GM12801 (cell line): ENCODE data around the gene ARHGAP24.

ENCODE experiments used
- TF ChIP-seq, protein P1 (sequence below): IDR thresholded peaks from one replicate; pipeline ENCODE4 v1.5.1; 2011; ENCODE audit warnings: control low read depth; ENCODE audit not compliant: insufficient read length; ENCODE audit errors: extremely low read depth

ARHGAP24 gene

DNA sequence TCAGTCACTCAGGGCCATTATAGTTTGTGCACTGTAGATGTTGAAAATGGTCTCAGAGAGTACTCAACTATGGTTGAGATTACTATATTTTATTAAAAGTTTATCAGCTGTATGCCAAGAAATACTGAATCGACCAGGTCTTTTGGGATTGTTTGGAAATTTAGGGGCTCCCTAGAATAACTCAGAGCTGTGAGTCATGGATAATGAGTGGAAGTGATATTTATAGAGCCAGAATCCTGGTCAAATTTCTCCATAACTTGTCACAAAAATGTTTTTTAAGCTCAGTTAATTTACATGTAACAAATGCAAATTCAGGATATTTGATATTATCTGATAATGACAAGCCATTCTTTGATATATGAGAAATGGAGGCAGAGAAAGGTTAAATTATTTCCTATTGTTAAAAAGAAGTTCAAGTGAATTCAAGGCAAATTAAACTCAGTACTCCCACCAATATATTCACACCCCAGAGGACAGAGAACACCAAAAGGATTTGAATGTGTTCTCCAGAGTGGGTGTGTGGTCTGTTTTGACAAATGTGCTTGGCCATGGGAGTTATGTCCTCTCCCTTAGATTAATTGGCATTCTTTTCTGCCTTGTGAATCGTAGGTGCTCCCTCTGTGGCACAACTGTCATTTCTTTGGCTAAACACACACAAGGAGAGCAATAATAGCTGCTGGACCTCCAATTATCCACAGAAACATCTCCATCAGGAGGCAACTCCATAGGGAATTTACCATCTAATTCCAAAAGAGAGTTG lies 37.7 kb downstream of the ARHGAP24 start:
- TF ChIP-seq, protein P1, sequence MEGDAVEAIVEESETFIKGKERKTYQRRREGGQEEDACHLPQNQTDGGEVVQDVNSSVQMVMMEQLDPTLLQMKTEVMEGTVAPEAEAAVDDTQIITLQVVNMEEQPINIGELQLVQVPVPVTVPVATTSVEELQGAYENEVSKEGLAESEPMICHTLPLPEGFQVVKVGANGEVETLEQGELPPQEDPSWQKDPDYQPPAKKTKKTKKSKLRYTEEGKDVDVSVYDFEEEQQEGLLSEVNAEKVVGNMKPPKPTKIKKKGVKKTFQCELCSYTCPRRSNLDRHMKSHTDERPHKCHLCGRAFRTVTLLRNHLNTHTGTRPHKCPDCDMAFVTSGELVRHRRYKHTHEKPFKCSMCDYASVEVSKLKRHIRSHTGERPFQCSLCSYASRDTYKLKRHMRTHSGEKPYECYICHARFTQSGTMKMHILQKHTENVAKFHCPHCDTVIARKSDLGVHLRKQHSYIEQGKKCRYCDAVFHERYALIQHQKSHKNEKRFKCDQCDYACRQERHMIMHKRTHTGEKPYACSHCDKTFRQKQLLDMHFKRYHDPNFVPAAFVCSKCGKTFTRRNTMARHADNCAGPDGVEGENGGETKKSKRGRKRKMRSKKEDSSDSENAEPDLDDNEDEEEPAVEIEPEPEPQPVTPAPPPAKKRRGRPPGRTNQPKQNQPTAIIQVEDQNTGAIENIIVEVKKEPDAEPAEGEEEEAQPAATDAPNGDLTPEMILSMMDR, result no peak

DNA sequence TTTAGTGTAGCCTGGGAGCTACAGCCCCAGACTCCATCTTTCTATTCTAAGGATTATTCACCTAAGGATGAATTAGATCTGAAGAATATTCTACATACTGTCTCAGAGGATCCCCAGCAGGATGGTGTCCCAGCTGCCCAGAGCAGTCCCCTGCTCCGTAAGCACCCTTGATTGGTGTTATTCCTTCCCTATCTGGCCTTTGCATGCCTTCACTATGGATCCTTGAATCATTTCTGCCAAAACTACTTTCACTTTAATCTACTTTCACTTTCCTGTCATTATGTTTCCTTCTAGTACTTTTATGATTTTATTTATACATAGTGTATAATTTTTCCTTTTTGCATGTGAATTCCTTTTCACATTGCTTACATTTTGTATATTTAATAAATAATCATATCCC lies 39.2 kb downstream of the ARHGAP24 start:
- TF ChIP-seq, protein P1, result no peak

DNA sequence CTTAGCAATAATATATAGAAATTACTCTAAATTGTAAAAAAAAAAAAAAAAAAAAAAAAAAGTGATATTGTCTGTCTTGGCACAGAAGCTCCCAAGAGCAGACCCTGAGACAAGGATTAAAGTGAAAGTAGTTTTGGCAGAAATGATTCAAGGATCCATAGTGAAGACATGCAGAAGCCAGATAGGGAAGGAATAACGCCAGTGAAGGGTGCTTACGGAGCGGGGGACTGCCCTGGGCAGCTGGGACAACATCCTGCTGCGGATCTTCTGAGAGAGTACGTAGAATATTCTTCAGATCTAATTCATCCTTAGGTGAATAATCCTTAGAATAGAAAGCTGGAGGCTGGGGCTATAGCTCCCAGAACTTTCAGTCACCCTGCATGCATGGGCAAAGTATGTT lies 39.8 kb downstream of the ARHGAP24 start:
- TF ChIP-seq, protein P1, result no peak

DNA sequence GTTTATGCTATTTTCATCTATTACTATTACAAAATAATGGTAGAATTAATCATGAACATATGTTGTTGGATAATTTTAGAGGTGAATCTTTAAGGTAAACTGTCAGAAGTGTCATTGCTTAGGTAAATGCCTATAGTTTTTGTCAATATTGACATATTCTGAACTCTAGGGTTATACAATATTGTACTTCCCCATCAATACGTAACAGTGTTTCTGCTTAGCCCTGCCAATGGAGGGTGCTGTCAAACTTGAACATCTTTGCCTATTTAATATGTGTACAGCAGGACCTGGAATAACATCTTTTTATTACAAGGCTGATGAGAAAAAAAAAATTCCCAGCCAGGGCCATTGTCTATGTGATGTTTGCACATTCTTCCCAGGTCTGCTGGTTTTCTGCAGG lies 40.8 kb downstream of the ARHGAP24 start:
- TF ChIP-seq, protein P1, result no peak

DNA sequence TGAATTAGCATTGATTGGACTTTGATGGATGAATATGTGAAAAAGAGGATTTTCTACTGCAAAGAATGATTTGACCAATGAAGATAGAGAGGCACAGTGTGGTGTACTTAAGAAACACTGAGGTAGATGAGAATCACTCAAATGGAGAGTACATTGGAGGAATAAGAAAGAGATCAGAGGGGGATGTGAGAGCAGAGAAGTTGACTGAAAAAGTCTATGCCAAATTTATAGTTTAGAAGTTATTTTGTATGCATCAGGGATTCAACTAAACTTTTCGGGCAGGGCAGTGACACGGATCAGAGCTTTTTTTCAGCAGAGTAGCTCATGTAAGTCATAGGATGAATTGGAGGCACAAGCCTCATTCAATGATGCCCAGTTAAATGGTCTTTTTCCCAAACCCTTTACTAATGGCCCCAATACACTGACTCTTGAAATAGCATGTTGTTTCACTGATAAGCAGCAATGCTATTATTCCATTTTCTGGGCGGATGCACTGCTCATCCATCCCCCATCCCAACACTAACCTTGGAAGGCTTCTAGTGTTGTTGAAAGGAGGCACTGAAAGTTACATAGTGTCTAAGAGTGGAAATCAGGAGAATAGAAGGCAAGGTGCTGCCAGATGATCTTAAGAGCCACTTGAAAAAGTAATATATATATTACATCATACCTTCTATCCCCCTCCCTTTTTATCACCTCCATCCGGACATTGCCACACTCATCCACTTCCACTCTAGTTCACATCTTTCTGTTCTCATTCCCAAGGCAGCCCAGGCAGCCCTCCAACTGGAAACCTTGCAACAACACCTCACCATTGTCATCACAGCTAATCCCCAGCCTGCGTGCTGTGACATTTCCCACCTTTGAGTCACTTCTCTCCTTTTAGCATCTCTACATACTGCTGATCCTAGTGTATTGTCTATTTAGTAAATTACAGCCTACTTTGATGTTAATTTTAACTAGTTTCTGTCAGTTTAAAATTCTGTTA lies 46.1 kb downstream of the ARHGAP24 start:
- TF ChIP-seq, protein P1, result no peak

DNA sequence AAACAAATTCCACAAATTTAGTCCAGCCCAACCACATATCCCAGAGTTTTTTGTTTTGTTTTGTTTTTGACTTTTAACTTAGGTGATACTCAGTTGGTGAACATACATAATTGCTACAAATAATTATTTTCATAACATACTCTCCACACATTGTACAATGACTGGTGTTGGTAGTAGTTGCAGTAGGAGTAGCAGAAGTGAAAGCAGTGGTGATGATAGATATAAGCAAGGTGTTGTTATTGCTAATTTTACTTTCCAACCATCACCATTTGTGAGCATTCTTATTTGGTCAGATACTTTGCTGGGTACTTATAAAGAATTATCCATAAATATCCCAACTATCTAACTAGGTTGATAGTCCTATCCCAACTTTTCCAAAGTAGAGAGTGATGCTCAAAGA lies 47.3 kb downstream of the ARHGAP24 start:
- TF ChIP-seq, protein P1, result no peak

DNA sequence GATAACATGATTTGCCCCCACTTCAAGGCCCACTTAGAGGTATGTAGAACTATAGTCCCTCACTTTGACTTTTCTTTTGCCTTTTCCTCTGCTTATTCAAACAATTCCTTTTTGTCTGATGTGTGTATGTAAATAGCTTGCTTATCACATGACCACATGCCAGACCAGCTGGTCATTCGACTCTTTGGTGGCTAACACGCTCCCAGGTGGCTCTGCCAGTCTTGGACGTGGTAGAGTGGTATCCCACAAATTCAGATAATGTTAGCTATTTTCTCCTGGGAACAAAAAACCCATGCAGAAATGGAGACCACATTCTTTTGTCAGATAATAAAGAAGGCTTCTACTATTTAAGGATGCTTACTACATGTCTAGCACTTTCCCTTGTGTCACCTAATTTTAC lies 47.9 kb downstream of the ARHGAP24 start:
- TF ChIP-seq, protein P1, result no peak
